Measurements from ENCODE around the gene DDX55.
"Not testable (repeated sequence)": the region's sequence is repeated elsewhere in the genome, so short reads cannot be mapped to it uniquely, and the experiment has no call there.

The DDX55 gene

DNA sequence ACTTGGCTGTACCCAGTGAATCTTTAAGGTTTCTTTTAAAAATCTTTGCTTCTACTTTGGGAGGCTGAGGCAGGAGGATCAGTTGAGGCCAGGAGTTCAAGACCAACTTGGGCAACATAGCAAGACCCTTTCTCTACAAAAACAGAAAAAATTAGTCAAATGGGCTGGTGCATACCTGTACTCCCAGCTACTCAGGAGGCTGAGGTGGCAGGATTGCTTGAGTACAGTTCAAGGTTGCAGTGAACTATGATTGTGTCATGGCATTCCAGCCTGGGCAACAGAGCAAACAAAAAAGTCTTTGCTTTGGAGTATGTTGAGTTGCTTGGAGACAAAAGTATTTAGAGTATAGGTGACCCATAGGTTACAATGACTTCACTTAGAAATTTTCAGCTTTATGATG lies 6.2 kb upstream of the DDX55 start:
- H3K36me3 ChIP-seq: peaks cover 68% of the 10 kb centered on the region
- H3K4me3 ChIP-seq (ENCODE audit: low read depth, low read length): no peak overlapping the region
- no peak for DNase-seq
- H3K4me1 ChIP-seq: no peaks in the 10 kb centered on the region
- no peak for TF ChIP-seq CTCF (IDR thresholded peaks at IDR 0.05; ENCODE audit: low read depth, low read length)
- H3K9me3 ChIP-seq: no peaks in the 10 kb centered on the region
- H3K27me3 ChIP-seq: no peaks in the 10 kb centered on the region

GRCh38 chr12:123597100-123597499 lies 4.8 kb upstream of the DDX55 start:
- DNase-seq: no peak
- Histone ChIP-seq H3K4me3 (ENCODE audit: low read depth, low read length) (no peak overlapping the region), H3K4me1 (no peaks in the 10 kb centered on the region), H3K36me3 (peaks cover 56% of the 10 kb centered on the region), H3K27me3 (no peaks in the 10 kb centered on the region), H3K9me3 (no peaks in the 10 kb centered on the region)
- no peak for TF ChIP-seq CTCF (IDR thresholded peaks at IDR 0.05; ENCODE audit: low read depth, low read length)

- H3K36me3 ChIP-seq: peaks cover 44% of the 10 kb centered on the region
- no peak for DNase-seq
- H3K4me1 ChIP-seq: no peaks in the 10 kb centered on the region
- H3K27me3 ChIP-seq: no peaks in the 10 kb centered on the region
- H3K4me3 ChIP-seq (ENCODE audit: low read depth, low read length): no peak overlapping the region
- TF ChIP-seq CTCF (IDR thresholded peaks at IDR 0.05; ENCODE audit: low read depth, low read length): no peak
- no peaks in the 10 kb centered on the region for H3K9me3 ChIP-seq
These were observed 3.4 kb upstream of the DDX55 start for GRCh38 chr12:123598522-123598921.

GRCh38 chr12:123599310-123599709 lies 2.6 kb upstream of the DDX55 start:
- no peaks in the 10 kb centered on the region for H3K9me3 ChIP-seq
- DNase-seq: no peak
- no peaks in the 10 kb centered on the region for H3K4me1 ChIP-seq
- no peak for TF ChIP-seq CTCF (IDR thresholded peaks at IDR 0.05; ENCODE audit: low read depth, low read length)
- H3K27me3 ChIP-seq: no peaks in the 10 kb centered on the region
- H3K36me3 ChIP-seq: peaks cover 45% of the 10 kb centered on the region
- no peak overlapping the region for H3K4me3 ChIP-seq (ENCODE audit: low read depth, low read length)

DNA sequence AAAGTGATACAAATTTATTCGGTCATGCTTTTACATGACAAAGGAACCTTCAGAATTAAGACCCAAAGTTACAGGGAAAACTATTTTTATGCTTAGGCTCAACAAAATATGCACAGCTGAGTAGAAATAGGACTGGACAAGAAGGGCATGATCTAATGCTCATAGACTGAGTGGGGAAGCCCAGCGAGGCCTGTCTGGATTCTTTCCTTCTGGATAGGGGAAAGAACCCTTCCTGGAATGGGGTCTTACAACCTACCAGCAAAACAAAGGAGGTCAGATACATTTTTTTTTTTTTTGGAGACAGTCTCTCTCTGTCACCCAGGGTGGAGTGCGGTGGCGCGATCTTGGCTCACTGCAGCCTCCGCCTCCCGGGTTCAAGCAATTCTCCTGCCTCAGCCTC lies 2.2 kb upstream of the DDX55 start:
- Histone ChIP-seq H3K9me3 (no peaks in the 10 kb centered on the region), H3K36me3 (peaks cover 45% of the 10 kb centered on the region), H3K4me3 (ENCODE audit: low read depth, low read length) (no peak overlapping the region), H3K27me3 (no peaks in the 10 kb centered on the region), H3K4me1 (no peaks in the 10 kb centered on the region)
- no peak for TF ChIP-seq CTCF (IDR thresholded peaks at IDR 0.05; ENCODE audit: low read depth, low read length)
- DNase-seq: no peak

GRCh38 chr12:123602651-123603195 lies 824 bp downstream of the DDX55 start:
- H3K36me3 ChIP-seq: peaks cover 44% of the 10 kb centered on the region
- H3K4me3 ChIP-seq (ENCODE audit: low read depth, low read length): peak overlapping the region; percentile 95

DNA sequence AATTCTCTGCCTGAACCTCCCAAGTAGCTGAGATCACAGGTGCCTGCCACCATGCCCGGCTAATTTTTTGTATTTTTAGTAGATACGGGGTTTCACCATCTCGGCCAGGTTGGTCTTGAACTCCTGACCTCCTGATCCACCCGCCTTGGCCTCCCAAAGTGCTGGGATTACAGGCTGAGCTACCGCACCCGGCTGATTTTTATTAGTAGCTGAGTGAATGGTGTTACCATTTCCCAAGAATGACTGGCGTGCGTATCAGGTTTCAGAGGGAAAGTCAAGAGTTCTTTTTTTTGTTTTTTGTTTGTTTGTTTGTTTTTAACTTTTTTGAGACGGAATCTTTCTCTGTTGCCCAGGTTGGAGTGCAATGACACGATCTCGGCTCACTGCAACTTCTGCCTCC lies 1.6 kb downstream of the DDX55 start:
- H3K4me3 ChIP-seq (ENCODE audit: low read depth, low read length): not testable (repeated sequence)

More at GRCh38 chr12:123602651-123603195, 824 bp downstream of the DDX55 start:
- no peak for DNase-seq
- no peak for TF ChIP-seq CTCF (IDR thresholded peaks at IDR 0.05; ENCODE audit: low read depth, low read length)
- Histone ChIP-seq H3K27me3 (no peaks in the 10 kb centered on the region), H3K4me1 (no peaks in the 10 kb centered on the region), H3K9me3 (no peaks in the 10 kb centered on the region)

More for the DNA sequence above, 1.6 kb downstream of the DDX55 start:
- peaks cover 45% of the 10 kb centered on the region for H3K36me3 ChIP-seq
- H3K4me1 ChIP-seq, H3K9me3 ChIP-seq, H3K27me3 ChIP-seq, DNase-seq: not testable (repeated sequence)

Data from BE2C (cell line).